Hematopoietic multipotent progenitor cell treated with erythropoietin and hydrocortisone succinate and interleukin-3 and kit ligand, for 8 days (in vitro differentiated cells): Measurements from ENCODE around the gene PIK3R1.
"Not testable (repeated sequence)": the region's sequence is repeated elsewhere in the genome, so short reads cannot be mapped to it uniquely, and the experiment has no call there.

Experiments
- DNase-seq: peaks from one replicate; pipeline ENCODE4 v3.0.0-alpha.2; 2015

Gene PIK3R1

GRCh38 chr5:68229416-68229815 lies 13.9 kb downstream of the PIK3R1 start:
- DNase-seq = no peak

DNA sequence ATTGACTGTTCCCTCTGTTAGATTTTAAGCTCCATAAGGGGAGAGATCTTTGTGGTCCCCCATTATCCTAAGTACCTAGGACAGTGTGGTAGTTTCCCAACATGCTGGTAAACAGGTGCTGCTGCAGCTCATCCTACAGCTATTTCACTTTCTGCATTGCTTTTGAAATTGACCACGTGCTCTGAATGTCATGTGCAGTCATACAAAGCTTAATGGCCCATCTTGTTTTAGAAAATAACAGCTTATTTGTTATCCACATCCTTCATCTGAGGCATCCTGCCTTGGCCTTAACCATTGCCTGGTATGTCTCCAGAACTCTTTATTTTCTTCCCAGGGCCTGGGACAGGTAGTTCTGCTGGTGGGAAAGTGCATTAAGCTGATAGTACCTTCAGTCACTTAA lies 14.7 kb downstream of the PIK3R1 start:
- DNase-seq = no peak

DNA sequence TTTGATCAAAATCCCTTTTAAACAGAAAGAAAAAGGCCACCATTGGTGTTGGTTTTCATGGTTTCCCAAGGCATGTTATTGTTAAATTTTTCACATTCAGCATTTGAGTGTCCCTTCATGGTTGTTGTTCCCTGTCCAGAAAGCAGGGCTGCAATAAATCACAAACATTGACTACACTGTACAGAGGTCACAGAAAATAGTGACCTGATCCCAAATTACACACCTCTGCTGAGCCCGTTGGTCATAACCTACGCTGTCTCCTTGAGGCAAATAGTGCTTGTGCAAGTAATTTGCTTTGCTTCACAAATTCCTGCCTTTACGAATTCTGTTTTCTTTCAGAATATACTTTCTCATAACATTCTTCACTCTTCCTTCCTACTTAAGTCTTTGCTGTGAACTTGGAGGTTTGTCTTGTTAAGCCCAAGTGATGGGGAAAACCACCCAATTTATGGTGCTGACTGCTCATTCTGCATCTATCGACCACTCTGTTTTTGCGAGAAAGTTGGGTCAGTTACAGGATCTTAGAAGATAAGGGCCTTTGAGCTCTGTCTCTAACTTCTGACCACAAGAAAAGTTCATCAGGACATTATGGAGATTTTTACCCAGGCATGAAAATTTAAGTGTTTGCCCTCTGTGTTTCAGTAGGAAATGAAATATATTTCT lies 16.0 kb downstream of the PIK3R1 start:
- no peak for DNase-seq

DNA sequence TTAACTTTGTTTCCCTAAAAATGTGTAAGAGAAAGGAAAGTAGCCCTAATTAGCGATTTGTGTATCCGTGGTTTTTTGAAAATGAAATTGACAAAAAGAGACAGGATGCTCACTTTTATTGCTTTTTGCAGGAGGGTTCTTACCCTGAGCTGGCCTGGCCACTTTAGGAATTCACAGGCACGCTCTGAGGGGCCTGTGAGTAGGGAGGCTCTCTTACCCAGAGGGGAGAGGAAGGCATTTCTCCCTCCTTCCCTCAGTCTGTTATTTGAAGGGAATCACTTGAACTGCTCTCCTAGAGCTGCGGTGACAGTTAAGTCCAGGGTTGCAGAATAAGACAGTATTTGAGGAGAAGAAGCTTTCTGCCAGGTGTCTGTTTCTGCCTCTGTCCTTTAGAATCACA lies 16.7 kb downstream of the PIK3R1 start:
- no peak for DNase-seq

- no peak for DNase-seq
Measured at GRCh38 chr5:68233075-68233474, 17.5 kb downstream of the PIK3R1 start.

- DNase-seq = not testable (repeated sequence)
Measured at GRCh38 chr5:68235229-68235628, 19.7 kb downstream of the PIK3R1 start.

DNA sequence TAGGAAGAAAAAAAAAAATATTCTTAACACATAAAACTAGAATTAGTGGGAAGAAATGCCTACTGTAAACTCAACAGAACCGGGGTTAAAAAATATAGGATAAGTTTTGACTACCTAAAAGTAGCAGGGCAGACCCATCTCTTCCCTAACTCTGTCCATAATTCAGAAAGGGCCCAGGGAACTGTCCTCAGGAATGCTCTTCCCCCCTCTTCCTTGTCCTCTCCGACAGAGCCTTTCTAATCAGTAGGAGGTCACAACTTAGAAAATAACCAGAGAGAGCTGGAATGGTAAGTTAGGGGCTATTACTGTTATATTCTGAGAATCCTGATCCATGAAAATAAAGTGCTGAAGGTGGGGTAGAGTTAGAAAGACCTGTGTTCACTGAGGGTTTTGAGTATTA lies 22.2 kb downstream of the PIK3R1 start:
- DNase-seq = no peak

GRCh38 chr5:68239487-68239886 lies 23.9 kb downstream of the PIK3R1 start:
- peak; percentile 79 for DNase-seq

DNA sequence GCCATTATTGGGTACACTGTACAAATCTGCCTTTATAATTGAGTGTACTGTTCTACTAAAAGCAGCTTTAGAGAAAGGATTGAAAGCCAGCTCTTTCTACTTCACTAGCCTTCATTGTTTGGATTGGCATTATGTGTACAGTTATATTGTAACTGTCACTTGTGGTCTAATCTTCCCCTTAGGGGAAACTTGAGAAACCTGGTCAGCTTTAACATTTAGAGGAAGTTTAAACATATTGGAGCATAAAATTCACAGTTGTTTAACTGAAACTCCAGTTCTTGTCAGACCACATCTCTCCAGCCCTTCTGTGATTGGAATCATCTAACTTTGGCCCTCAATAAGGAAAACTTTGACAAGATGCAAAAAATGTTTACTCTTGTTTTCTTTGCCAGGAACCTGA lies 24.6 kb downstream of the PIK3R1 start:
- DNase-seq = peak; percentile 24

GRCh38 chr5:68240771-68241170 lies 25.2 kb downstream of the PIK3R1 start:
- DNase-seq = no peak

DNA sequence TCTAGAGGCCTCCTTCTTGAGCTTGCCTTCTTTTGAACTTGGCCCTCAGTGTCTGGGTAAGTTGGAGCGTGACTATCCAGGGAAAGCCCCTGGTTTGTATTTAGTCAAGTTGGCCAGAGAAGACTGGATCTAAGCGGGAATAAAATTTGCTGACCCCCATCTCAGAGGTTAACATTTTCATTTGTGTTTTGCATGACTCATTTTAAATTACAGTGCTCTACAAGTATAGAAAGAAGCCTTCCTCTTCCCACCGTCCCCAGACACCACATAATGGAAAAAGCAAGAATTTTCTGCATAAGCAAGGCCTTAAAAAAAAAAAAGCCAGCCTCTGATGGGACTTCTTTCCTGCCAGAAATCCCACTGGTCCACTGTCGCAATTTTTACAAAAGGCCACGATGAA lies 27.2 kb downstream of the PIK3R1 start:
- DNase-seq = no peak

- DNase-seq = no peak
Measured at GRCh38 chr5:68243251-68243650, 27.7 kb downstream of the PIK3R1 start.

DNA sequence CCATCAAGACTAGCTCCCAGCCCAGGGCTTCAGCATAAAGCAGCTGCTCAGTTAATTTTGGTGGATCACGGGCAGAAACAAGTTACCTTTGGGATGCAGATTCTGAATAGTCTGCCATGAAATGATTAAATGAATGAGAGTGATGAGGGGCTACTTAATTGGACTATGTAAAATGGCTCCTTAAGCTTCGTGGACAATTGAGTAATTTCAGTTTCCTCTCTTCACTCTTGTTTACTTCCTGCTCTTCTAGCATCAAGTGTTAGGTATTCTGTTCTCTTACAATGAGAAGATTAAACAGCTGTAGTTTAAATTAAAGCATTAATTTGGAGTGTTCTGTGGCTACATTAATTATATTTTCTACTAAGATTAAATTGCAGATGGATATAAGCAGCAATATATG lies 28.1 kb downstream of the PIK3R1 start:
- no peak for DNase-seq

DNA sequence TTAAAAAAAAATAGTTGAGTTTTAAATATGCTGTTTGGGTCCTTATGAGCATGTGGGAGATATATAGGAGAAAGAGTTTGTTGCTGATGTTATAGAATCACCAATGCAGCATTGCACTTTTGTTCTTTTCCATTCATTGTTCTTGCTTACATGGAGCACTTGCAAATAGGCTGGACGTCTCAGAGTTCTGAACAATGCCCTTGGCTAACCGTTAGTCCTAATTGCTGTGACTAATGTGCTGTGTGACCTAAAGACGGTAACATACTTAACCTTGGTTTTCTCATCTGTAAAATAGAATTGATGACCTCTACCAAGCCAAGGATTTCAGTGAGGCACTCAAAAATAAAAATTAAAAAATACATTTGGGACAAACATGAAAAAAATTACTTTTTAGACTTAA lies 29.8 kb downstream of the PIK3R1 start:
- DNase-seq = no peak

- no peak for DNase-seq
Measured at GRCh38 chr5:68246802-68247201, 31.2 kb downstream of the PIK3R1 start.

GRCh38 chr5:68247627-68248026 lies 32.1 kb downstream of the PIK3R1 start:
- DNase-seq = no peak

DNA sequence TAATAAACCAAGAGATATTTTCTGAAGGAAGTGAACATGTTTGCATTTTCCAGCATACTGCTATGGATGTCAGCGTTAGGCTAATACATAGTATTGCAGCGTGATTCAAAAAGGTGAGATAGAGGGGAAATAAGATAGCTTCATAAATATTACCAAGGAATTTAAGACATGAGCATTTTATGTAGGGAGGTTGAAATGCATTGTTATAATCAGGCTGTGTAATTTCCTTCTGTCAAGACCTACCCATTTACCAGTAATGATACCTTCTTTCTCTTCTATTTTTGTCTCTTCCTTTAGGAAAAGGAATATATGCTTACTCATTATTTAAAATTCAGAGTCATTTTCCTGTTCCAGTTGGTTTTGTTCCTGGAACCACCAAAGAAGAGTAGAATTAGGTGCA lies 33.3 kb downstream of the PIK3R1 start:
- DNase-seq = no peak

GRCh38 chr5:68249520-68249919 lies 34.0 kb downstream of the PIK3R1 start:
- no peak for DNase-seq

- DNase-seq = no peak
Measured at GRCh38 chr5:68250661-68251298, 35.2 kb downstream of the PIK3R1 start.

DNA sequence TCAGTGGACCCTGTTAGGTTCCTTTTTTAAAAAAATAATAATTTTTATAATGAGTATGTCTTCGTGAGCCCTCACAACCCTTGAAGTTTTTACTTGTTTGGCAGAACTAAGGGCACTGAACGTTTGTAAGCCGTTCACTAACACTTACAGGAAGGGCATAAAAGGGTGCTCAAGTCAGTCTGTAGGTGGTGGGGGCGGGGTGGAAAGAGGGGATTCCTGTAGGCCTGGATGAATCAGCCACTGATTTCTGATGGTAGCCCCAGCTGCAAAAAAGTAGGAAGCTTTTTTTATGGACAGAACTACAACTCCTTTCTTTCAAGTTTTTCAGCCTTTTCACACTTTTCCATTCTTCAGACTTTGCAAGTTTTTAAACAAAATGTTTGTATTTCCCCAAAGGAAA lies 35.8 kb downstream of the PIK3R1 start:
- DNase-seq = no peak

- DNase-seq = no peak
Measured at GRCh38 chr5:68251804-68252522, 36.4 kb downstream of the PIK3R1 start.

GRCh38 chr5:68252673-68253623 lies 37.4 kb downstream of the PIK3R1 start:
- DNase-seq = peak; percentile 73
